HL-60 (cell line): ENCODE data around the gene KIRREL2.

Experiments
- GABPA ChIP-seq: IDR thresholded peaks from 2 replicates; pipeline ENCODE4 v1.6.1; 2012; ENCODE audit warnings: low read depth
- POLR2AphosphoS5 ChIP-seq: IDR thresholded peaks from 2 replicates; pipeline ENCODE4 v1.6.1; 2012; ENCODE audit warnings: low read depth
- SPI1 ChIP-seq: IDR thresholded peaks from 2 replicates; pipeline ENCODE4 v1.6.1; 2012; ENCODE audit warnings: low read depth, mild to moderate bottlenecking, borderline replicate concordance
- TF ChIP-seq, protein P1 (sequence below): IDR thresholded peaks from one replicate; pipeline ENCODE4 v1.5.1; 2011; ENCODE audit warnings: low read length, control low read depth, inconsistent platforms; ENCODE audit not compliant: insufficient read depth
- TF ChIP-seq, protein P2 (sequence below): IDR thresholded peaks from 2 replicates; pipeline ENCODE4 v1.6.1; 2012; ENCODE audit warnings: low read depth; ENCODE audit not compliant: insufficient replicate concordance

DNA sequence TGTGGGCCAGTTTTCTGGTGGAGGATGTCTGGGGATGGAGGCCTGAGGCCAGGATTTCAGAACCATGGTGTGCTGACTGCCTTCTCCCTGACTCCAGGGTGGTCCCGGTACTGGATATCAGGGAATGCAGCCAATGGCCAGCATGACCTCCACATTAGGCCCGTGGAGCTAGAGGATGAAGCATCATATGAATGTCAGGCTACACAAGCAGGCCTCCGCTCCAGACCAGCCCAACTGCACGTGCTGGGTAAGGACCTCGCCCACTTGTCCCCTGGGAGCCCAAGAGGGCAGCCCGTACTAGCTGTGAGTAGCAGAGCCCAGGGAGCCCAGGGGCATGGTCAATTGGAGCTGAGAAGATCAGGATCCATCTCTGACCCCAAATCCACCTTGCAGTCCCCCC lies 1.6 kb downstream of the KIRREL2 start:
- TF ChIP-seq, protein P1, sequence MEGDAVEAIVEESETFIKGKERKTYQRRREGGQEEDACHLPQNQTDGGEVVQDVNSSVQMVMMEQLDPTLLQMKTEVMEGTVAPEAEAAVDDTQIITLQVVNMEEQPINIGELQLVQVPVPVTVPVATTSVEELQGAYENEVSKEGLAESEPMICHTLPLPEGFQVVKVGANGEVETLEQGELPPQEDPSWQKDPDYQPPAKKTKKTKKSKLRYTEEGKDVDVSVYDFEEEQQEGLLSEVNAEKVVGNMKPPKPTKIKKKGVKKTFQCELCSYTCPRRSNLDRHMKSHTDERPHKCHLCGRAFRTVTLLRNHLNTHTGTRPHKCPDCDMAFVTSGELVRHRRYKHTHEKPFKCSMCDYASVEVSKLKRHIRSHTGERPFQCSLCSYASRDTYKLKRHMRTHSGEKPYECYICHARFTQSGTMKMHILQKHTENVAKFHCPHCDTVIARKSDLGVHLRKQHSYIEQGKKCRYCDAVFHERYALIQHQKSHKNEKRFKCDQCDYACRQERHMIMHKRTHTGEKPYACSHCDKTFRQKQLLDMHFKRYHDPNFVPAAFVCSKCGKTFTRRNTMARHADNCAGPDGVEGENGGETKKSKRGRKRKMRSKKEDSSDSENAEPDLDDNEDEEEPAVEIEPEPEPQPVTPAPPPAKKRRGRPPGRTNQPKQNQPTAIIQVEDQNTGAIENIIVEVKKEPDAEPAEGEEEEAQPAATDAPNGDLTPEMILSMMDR = no peak
- TF ChIP-seq GABPA (no peak), SPI1 (no peak), POLR2AphosphoS5 (no peak)
- TF ChIP-seq, protein P2, sequence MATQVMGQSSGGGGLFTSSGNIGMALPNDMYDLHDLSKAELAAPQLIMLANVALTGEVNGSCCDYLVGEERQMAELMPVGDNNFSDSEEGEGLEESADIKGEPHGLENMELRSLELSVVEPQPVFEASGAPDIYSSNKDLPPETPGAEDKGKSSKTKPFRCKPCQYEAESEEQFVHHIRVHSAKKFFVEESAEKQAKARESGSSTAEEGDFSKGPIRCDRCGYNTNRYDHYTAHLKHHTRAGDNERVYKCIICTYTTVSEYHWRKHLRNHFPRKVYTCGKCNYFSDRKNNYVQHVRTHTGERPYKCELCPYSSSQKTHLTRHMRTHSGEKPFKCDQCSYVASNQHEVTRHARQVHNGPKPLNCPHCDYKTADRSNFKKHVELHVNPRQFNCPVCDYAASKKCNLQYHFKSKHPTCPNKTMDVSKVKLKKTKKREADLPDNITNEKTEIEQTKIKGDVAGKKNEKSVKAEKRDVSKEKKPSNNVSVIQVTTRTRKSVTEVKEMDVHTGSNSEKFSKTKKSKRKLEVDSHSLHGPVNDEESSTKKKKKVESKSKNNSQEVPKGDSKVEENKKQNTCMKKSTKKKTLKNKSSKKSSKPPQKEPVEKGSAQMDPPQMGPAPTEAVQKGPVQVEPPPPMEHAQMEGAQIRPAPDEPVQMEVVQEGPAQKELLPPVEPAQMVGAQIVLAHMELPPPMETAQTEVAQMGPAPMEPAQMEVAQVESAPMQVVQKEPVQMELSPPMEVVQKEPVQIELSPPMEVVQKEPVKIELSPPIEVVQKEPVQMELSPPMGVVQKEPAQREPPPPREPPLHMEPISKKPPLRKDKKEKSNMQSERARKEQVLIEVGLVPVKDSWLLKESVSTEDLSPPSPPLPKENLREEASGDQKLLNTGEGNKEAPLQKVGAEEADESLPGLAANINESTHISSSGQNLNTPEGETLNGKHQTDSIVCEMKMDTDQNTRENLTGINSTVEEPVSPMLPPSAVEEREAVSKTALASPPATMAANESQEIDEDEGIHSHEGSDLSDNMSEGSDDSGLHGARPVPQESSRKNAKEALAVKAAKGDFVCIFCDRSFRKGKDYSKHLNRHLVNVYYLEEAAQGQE = no peak
